OCI-LY7 (cell line): Measurements from ENCODE around the gene NOXA1. TPM values are rescaled to one million over a fixed set of nuclear protein-coding genes. Genes with fewer than 3 reads are reported as not detected.

Source experiments
- BruUV-seq: library from RNA; stranded (reverse); fragments of 400-500 nt; replicated peaks from 2 replicates; lab custom pipeline; 2021; lab: Mats Ljungman, UMichigan
- CTCF ChIA-PET: fragments of 300-600 bp; sonication (Branson Sonifier 250); formaldehyde crosslinking; loops from one replicate; lab custom pipeline; 2022; ENCODE audit warnings: antibody characterized with exemption; ENCODE audit not compliant: unreplicated experiment; lab: Charles Lee
- POLR2A ChIA-PET: fragments of 300-600 bp; sonication (Branson Sonifier 250); formaldehyde crosslinking; loops from one replicate; lab custom pipeline; 2022; ENCODE audit warnings: antibody characterized with exemption; lab: Charles Lee
- DNase-seq: peaks from one replicate; pipeline ENCODE4 v3.0.0-alpha.2; 2015; ENCODE audit warnings: low spot score
- H2AFZ ChIP-seq: fragments of 200-600 bp; sonication (generic), shearing (Covaris generic); 2 replicates; pipeline ENCODE4 v1.6.1; 2014; ENCODE audit warnings: mild to moderate bottlenecking, antibody characterized with exemption, low read length, moderate library complexity
- H3K27ac ChIP-seq: fragments of 200-600 bp; sonication (generic); 2 replicates; pipeline ENCODE4 v1.5.1; 2014; ENCODE audit warnings: mixed run types, low read depth, mild to moderate bottlenecking, moderate library complexity, low read length, inconsistent platforms; ENCODE audit not compliant: poor library complexity, severe bottlenecking
- H3K36me3 ChIP-seq: fragments of 200-600 bp; sonication (generic); 2 replicates; pipeline ENCODE4 v1.6.1; 2014; ENCODE audit warnings: mild to moderate bottlenecking, antibody characterized with exemption, low read length, moderate library complexity, mixed read lengths; ENCODE audit not compliant: insufficient read depth
- H3K4me1 ChIP-seq: fragments of 200-600 bp; sonication (generic); 2 replicates; pipeline ENCODE4 v1.5.1; 2014; ENCODE audit warnings: mild to moderate bottlenecking, low read length; ENCODE audit not compliant: insufficient read depth, poor library complexity, severe bottlenecking
- H3K4me2 ChIP-seq: fragments of 200-600 bp; sonication (generic); 2 replicates; pipeline ENCODE4 v1.6.1; 2014; ENCODE audit warnings: mild to moderate bottlenecking, low read length
- H3K4me3 ChIP-seq: fragments of 200-600 bp; sonication (generic); 2 replicates; pipeline ENCODE4 v1.5.1; 2014; ENCODE audit warnings: mild to moderate bottlenecking, low read depth, low read length; ENCODE audit not compliant: poor library complexity, severe bottlenecking
- H3K79me2 ChIP-seq: fragments of 200-600 bp; sonication (generic); 2 replicates; pipeline ENCODE4 v1.6.1; 2016; ENCODE audit warnings: low read depth, mild to moderate bottlenecking, low read length, moderate library complexity, mixed read lengths; ENCODE audit not compliant: insufficient read depth
- H3K9me2 ChIP-seq: fragments of 200-600 bp; sonication (generic); 2 replicates; pipeline ENCODE4 v1.6.1; 2016; ENCODE audit warnings: mild to moderate bottlenecking, low read length, mixed read lengths; ENCODE audit not compliant: insufficient read depth
- H3K9me3 ChIP-seq: fragments of 200-600 bp; sonication (generic); 2 replicates; pipeline ENCODE4 v1.6.1; 2014; ENCODE audit warnings: mild to moderate bottlenecking, mixed run types, low read length, mixed read lengths
- H4K20me1 ChIP-seq: fragments of 200-600 bp; sonication (generic); 2 replicates; pipeline ENCODE4 v1.6.1; 2014; ENCODE audit warnings: mild to moderate bottlenecking, antibody characterized with exemption, low read length, moderate library complexity, mixed read lengths; ENCODE audit not compliant: insufficient read depth
- CTCF ChIP-seq: fragments of 200-600 bp; sonication (generic); conservative IDR thresholded peaks from 2 replicates; pipeline ENCODE4 v1.5.1; 2014; ENCODE audit warnings: mild to moderate bottlenecking, antibody characterized with exemption, low read length, moderate library complexity, mixed read lengths
- EZH2phosphoT487 ChIP-seq: fragments of 200-600 bp; sonication (generic); IDR thresholded peaks from 2 replicates; pipeline ENCODE4 v1.6.1; 2018; ENCODE audit warnings: low read depth, borderline replicate concordance, mild to moderate bottlenecking, mixed run types, antibody characterized with exemption, low read length, moderate library complexity, mixed read lengths
- intact Hi-C: fragments of 100-400 bp; cut with micrococcal nuclease; formaldehyde crosslinking; loops from one replicate; pipeline ENCODE4 v1.10.0; 2022; ENCODE audit not compliant: unreplicated experiment
- total RNA-seq, 2 experiments: library from RNA; depleted of rRNA in 1 of 2; stranded (reverse); fragments of >200 nt in 1 of 2; shearing (Covaris generic) in 1 of 2; gene quantifications; 2 replicates each; pipeline ENCODE4 v1.2.3, GENCODE V29; 2014 to 2022

The NOXA1 gene
- total RNA-seq, 2 experiments from 2014 or later = not detected

- Histone ChIP-seq H3K4me3 (no peak overlapping the region), H3K9me2 (no peaks in the 10 kb centered on the region), H2AFZ (no peak overlapping the region), H3K27ac (no peak overlapping the region), H3K9me3 (no peaks in the 10 kb centered on the region), H3K36me3 (no peaks in the 10 kb centered on the region), H3K4me1 (no peaks in the 10 kb centered on the region), H4K20me1 (no peaks in the 10 kb centered on the region; the same call in 1 of the 2 replicates), H3K4me2 (no peak overlapping the region), H3K79me2 (no peaks in the 10 kb centered on the region)
- ChIA-PET CTCF (no interaction called here), POLR2A (no interaction called here)
- BruUV-seq = no TSS peak
- no peak for DNase-seq
- no peak for TF ChIP-seq CTCF
- TF ChIP-seq EZH2phosphoT487 = no peak
- intact Hi-C loops = no loop called here
Measured at GRCh38 chr9:137441935-137442321, 18.7 kb downstream of the NOXA1 start.

- no peaks in the 10 kb centered on the region for H3K36me3 ChIP-seq
- ChIA-PET CTCF (no interaction called here), POLR2A (no interaction called here)
- H3K27ac ChIP-seq = no peak overlapping the region
- H3K9me3 ChIP-seq = no peaks in the 10 kb centered on the region
- BruUV-seq = no TSS peak
- H3K9me2 ChIP-seq = no peaks in the 10 kb centered on the region
- no peaks in the 10 kb centered on the region for H3K4me1 ChIP-seq
- no peaks in the 10 kb centered on the region for H3K79me2 ChIP-seq
- no peaks in the 10 kb centered on the region for H4K20me1 ChIP-seq
- TF ChIP-seq EZH2phosphoT487 (no peak), CTCF (0 out of 2 replicates have a peak, but pooled peaks have one; percentile 12)
- no peak overlapping the region for H2AFZ ChIP-seq
- intact Hi-C loops = no loop called here
- H3K4me2 ChIP-seq = no peak overlapping the region
- no peak for DNase-seq
- no peak overlapping the region for H3K4me3 ChIP-seq
Measured at GRCh38 chr9:137444106-137444790, 21.1 kb downstream of the NOXA1 start.

- ChIA-PET CTCF (no interaction called here), POLR2A (no interaction called here)
- BruUV-seq = no TSS peak
- intact Hi-C loops = loop anchor here (5.0 kb wide), 2 partner anchors 143 to 158 kb away; partner anchors contain the start of gene NRARP
- no peak overlapping the region for H3K27ac ChIP-seq
- no peaks in the 10 kb centered on the region for H4K20me1 ChIP-seq
- peak; percentile 75 for DNase-seq
- H3K4me3 ChIP-seq = no peak overlapping the region
- no peaks in the 10 kb centered on the region for H3K9me2 ChIP-seq
- H3K36me3 ChIP-seq = 0 out of 2 replicates have a peak, but pooled peaks cover 8% of the 10 kb centered on the region
- peaks cover 5% of the 10 kb centered on the region for H3K4me1 ChIP-seq
- no peaks in the 10 kb centered on the region for H3K9me3 ChIP-seq
- no peak overlapping the region for H2AFZ ChIP-seq
- TF ChIP-seq EZH2phosphoT487 (no peak), CTCF (peak; percentile 89)
- no peaks in the 10 kb centered on the region for H3K79me2 ChIP-seq
- H3K4me2 ChIP-seq = no peak overlapping the region
Measured at GRCh38 chr9:137445275-137445807, 22.1 kb downstream of the NOXA1 start.
